H1 (cell line): ENCODE measurements around the gene SPATA21. TPM values are rescaled to one million over a fixed set of nuclear protein-coding genes. Genes with fewer than 3 reads are reported as not detected.

Experiments used
- CTCF ChIA-PET: fragments of 300-600 bp; sonication (Branson Sonifier 250); formaldehyde crosslinking; loops from one replicate; lab custom pipeline; 2021; ENCODE audit not compliant: partially characterized antibody; lab: Charles Lee
- POLR2A ChIA-PET: fragments of 300-600 bp; sonication (Branson Sonifier 250); formaldehyde crosslinking; loops from one replicate; lab custom pipeline; 2021; ENCODE audit warnings: inconsistent platforms; ENCODE audit not compliant: partially characterized antibody; lab: Charles Lee
- DNase-seq, 2 experiments: peaks; one replicate each; pipeline versions ENCODE4 v3.0.0 to v3.0.0-alpha.2; 2010 to 2022; ENCODE audit warnings: low spot score in 2 of 2, low read depth in 1 of 2, mixed read lengths in 1 of 2
- FAIRE-seq: peaks from 2 replicates; lab custom pipeline; 2011; peaks lifted over from hg19 to GRCh38; lab: Jason Lieb, UNC
- H2AFZ ChIP-seq: 2 replicates; pipeline ENCODE4 v1.8.1; 2012; ENCODE audit warnings: low read length, inconsistent platforms
- H2AK5ac ChIP-seq: 2 replicates; pipeline ENCODE4 v1.6.1; 2013; ENCODE audit warnings: low read depth, low read length
- H2BK120ac ChIP-seq: replicated peaks from 2 replicates; pipeline ENCODE3; 2013; ENCODE audit warnings: low read depth, low read length, inconsistent platforms
- H2BK12ac ChIP-seq: 2 replicates; pipeline ENCODE4 v1.6.1; 2013; ENCODE audit warnings: low read depth, low read length
- H2BK15ac ChIP-seq: 2 replicates; pipeline ENCODE4 v1.6.1; 2013; ENCODE audit warnings: low read length
- H2BK20ac ChIP-seq: 2 replicates; pipeline ENCODE4 v1.6.1; 2013; ENCODE audit warnings: low read length
- H2BK5ac ChIP-seq: 2 replicates; pipeline ENCODE4 v1.6.1; 2013; ENCODE audit warnings: low read depth, low read length
- H3K14ac ChIP-seq: 2 replicates; pipeline ENCODE4 v1.6.1; 2013; ENCODE audit warnings: inconsistent platforms; ENCODE audit not compliant: insufficient read length
- H3K18ac ChIP-seq: 2 replicates; pipeline ENCODE4 v1.6.1; 2013; ENCODE audit warnings: low read length; ENCODE audit errors: extremely low read depth
- H3K23ac ChIP-seq: 2 replicates; pipeline ENCODE4 v1.6.1; 2013; ENCODE audit warnings: inconsistent platforms; ENCODE audit not compliant: insufficient read length
- H3K23me2 ChIP-seq: 2 replicates; pipeline ENCODE4 v1.6.1; 2013; ENCODE audit warnings: low read depth, low read length
- H3K27ac ChIP-seq: 2 replicates; pipeline ENCODE4 v1.6.1; 2011; ENCODE audit warnings: low read depth, low read length, inconsistent platforms
- H3K27me3 ChIP-seq, 4 experiments: replicated peaks in 1 of 4; 1 replicate in 1 of 4; 2 replicates in 3 of 4; pipeline versions ENCODE4 v1.6.1 to v1.8.1; 2011 to 2013; ENCODE audit warnings: low read length in 3 of 4, mild to moderate bottlenecking in 3 of 4, inconsistent platforms in 2 of 4, mixed read lengths in 2 of 4, moderate library complexity in 1 of 4; ENCODE audit not compliant: control insufficient read depth in 3 of 4, insufficient read depth in 3 of 4; ENCODE audit errors: extremely low read depth in 1 of 4
- H3K36me3 ChIP-seq, 4 experiments: 2 replicates each; pipeline versions ENCODE4 v1.6.1 to v1.8.1; 2011 to 2013; ENCODE audit warnings: mild to moderate bottlenecking in 4 of 4, low read length in 3 of 4, moderate library complexity in 2 of 4, control low read depth in 1 of 4, inconsistent platforms in 1 of 4; ENCODE audit not compliant: insufficient read depth in 4 of 4, control insufficient read depth in 2 of 4
- H3K4ac ChIP-seq: replicated peaks from 2 replicates; pipeline ENCODE3; 2013; ENCODE audit warnings: low read length, low read depth, mixed read lengths, inconsistent platforms; ENCODE audit not compliant: insufficient read length
- H3K4me1 ChIP-seq, 4 experiments: replicated peaks in 1 of 4; 1 replicate in 1 of 4; 2 replicates in 3 of 4; pipeline versions ENCODE4 v1.6.1 to v1.8.1; 2011 to 2013; ENCODE audit warnings: low read length in 3 of 4, inconsistent platforms in 2 of 4, mixed read lengths in 1 of 4; ENCODE audit not compliant: insufficient read depth in 4 of 4, control insufficient read depth in 3 of 4
- H3K4me2 ChIP-seq, 2 experiments: 2 replicates each; pipeline versions ENCODE4 v1.6.1 to v1.8.1; 2011 to 2013; ENCODE audit warnings: low read depth in 2 of 2, low read length in 2 of 2, control low read depth in 1 of 2, inconsistent platforms in 1 of 2, mild to moderate bottlenecking in 1 of 2; ENCODE audit not compliant: insufficient read depth in 1 of 2
- H3K4me3 ChIP-seq, 4 experiments: fragments of 200-600, 300-600 bp in 1 of 4; sonication (generic), shearing (Covaris generic), sonication (Bioruptor Twin) in 1 of 4; 2 replicates each; pipeline versions ENCODE4 v1.5.1 to v1.8.1; 2011 to 2016; ENCODE audit warnings: low read length in 4 of 4, low read depth in 3 of 4, control low read depth in 2 of 4, inconsistent platforms in 2 of 4, mild to moderate bottlenecking in 2 of 4, mixed read lengths in 1 of 4, moderate library complexity in 1 of 4; ENCODE audit not compliant: insufficient read depth in 2 of 4; ENCODE audit errors: extremely low read depth in 1 of 4
- H3K56ac ChIP-seq: replicated peaks from 2 replicates; pipeline ENCODE3; 2013; ENCODE audit warnings: low read depth, mild to moderate bottlenecking, mixed read lengths, low read length, inconsistent platforms; ENCODE audit not compliant: insufficient read length
- H3K79me1 ChIP-seq: 2 replicates; pipeline ENCODE4 v1.6.1; 2013; ENCODE audit warnings: low read depth, low read length, control low read depth
- H3K79me2 ChIP-seq, 2 experiments: 2 replicates each; pipeline versions ENCODE4 v1.6.1 to v1.8.1; 2012 to 2013; ENCODE audit warnings: low read length in 2 of 2, mild to moderate bottlenecking in 2 of 2, inconsistent platforms in 1 of 2; ENCODE audit not compliant: insufficient read depth in 2 of 2, control insufficient read depth in 1 of 2
- H3K9ac ChIP-seq, 4 experiments: replicated peaks in 1 of 4; 1 replicate in 1 of 4; 2 replicates in 3 of 4; pipeline versions ENCODE4 v1.6.1 to v1.8.1; 2011 to 2013; ENCODE audit warnings: low read depth in 3 of 4, low read length in 3 of 4, control low read depth in 2 of 4, mild to moderate bottlenecking in 2 of 4, moderate library complexity in 2 of 4, inconsistent platforms in 1 of 4; ENCODE audit errors: extremely low read depth in 1 of 4
- H3K9me3 ChIP-seq, 2 experiments: 2 replicates each; pipeline versions ENCODE4 v1.6.1 to v1.8.1; 2012 to 2013; ENCODE audit warnings: mild to moderate bottlenecking in 2 of 2, moderate library complexity in 2 of 2, control low read depth in 1 of 2, inconsistent platforms in 1 of 2, low read depth in 1 of 2, low read length in 1 of 2, mixed read lengths in 1 of 2; ENCODE audit not compliant: insufficient read depth in 2 of 2
- H4K20me1 ChIP-seq, 2 experiments: replicated peaks in 1 of 2; 2 replicates each; pipeline versions ENCODE3 to v1.8.1; 2011 to 2013; ENCODE audit warnings: inconsistent platforms in 2 of 2, low read length in 2 of 2, mild to moderate bottlenecking in 1 of 2; ENCODE audit not compliant: insufficient read depth in 2 of 2, control insufficient read depth in 1 of 2
- H4K5ac ChIP-seq: 2 replicates; pipeline ENCODE4 v1.6.1; 2013; ENCODE audit warnings: low read length, low read depth, mixed read lengths, inconsistent platforms; ENCODE audit not compliant: insufficient read length
- H4K8ac ChIP-seq: 2 replicates; pipeline ENCODE4 v1.8.0; 2013; ENCODE audit warnings: mild to moderate bottlenecking, moderate library complexity, low read length, inconsistent platforms; ENCODE audit not compliant: insufficient read depth; ENCODE audit errors: extremely low read depth
- H4K91ac ChIP-seq: replicated peaks from 2 replicates; pipeline ENCODE3; 2013; ENCODE audit warnings: low read length, mixed read lengths, inconsistent platforms; ENCODE audit not compliant: insufficient read length
- ATF2 ChIP-seq: IDR thresholded peaks from 2 replicates; pipeline ENCODE4 v1.6.1; 2012; ENCODE audit warnings: low read length, inconsistent platforms
- BACH1 ChIP-seq: IDR thresholded peaks from 2 replicates; pipeline ENCODE4 v1.6.1; 2012; ENCODE audit warnings: low read length, improper control_type of control experiment
- BCL11A ChIP-seq, 2 experiments: IDR thresholded peaks; one replicate each; pipeline ENCODE4 v1.6.1; 2011; ENCODE audit warnings: low read depth in 2 of 2, low read length in 2 of 2, mild to moderate bottlenecking in 2 of 2
- CBX8 ChIP-seq: fragments of 300-800, 300-1000 bp; sonication (generic); IDR thresholded peaks from 2 replicates; pipeline ENCODE4 v1.7.1; 2016; ENCODE audit warnings: low read depth, low read length, borderline replicate concordance
- CHD2 ChIP-seq: IDR thresholded peaks from 2 replicates; pipeline ENCODE4 v1.6.1; 2012; ENCODE audit warnings: low read length, improper control_type of control experiment
- EP300 ChIP-seq, 2 experiments: IDR thresholded peaks; 1 replicate in 1 of 2; 2 replicates in 1 of 2; pipeline ENCODE4 v1.6.1; 2011 to 2012; ENCODE audit warnings: low read depth in 2 of 2, low read length in 2 of 2, mild to moderate bottlenecking in 2 of 2, borderline replicate concordance in 1 of 2, inconsistent platforms in 1 of 2, moderate library complexity in 1 of 2
- KDM1A ChIP-seq: fragments of 200-600, 300-600 bp; sonication (generic); IDR thresholded peaks from 2 replicates; pipeline ENCODE4 v1.7.1; 2016; ENCODE audit warnings: mild to moderate bottlenecking, low read length, borderline replicate concordance
- POLR2AphosphoS5 ChIP-seq: IDR thresholded peaks from 2 replicates; pipeline ENCODE4 v1.6.1; 2011; ENCODE audit warnings: low read depth, low read length
- RAD21 ChIP-seq, 2 experiments: IDR thresholded peaks in 1 of 2; conservative IDR thresholded peaks in 1 of 2; 2 replicates each; pipeline ENCODE4 v1.6.1; 2011; ENCODE audit warnings: low read depth in 2 of 2, low read length in 2 of 2, improper control_type of control experiment in 1 of 2, inconsistent platforms in 1 of 2, mild to moderate bottlenecking in 1 of 2, moderate library complexity in 1 of 2
- RXRA ChIP-seq: IDR thresholded peaks from 2 replicates; pipeline ENCODE4 v1.6.1; 2011; ENCODE audit warnings: low read depth, mild to moderate bottlenecking, low read length, moderate library complexity; ENCODE audit not compliant: insufficient read depth
- USF2 ChIP-seq: IDR thresholded peaks from 2 replicates; pipeline ENCODE4 v1.6.1; 2011; ENCODE audit warnings: low read length, improper control_type of control experiment
- WGBS, 2 experiments: shearing (Covaris generic) in 1 of 2; methylation state at CpG; one replicate each; pipeline versions ENCODE4 v1.1.6 to v1.1.7; 2013 to 2015; ENCODE audit warnings: low lambda C conversion rate in 2 of 2, mixed read lengths in 2 of 2, inconsistent platforms in 1 of 2, low coverage in 1 of 2, missing lambda C conversion rate in 1 of 2; ENCODE audit not compliant: insufficient replicate concordance in 2 of 2, insufficient coverage in 1 of 2, insufficient read length in 1 of 2; ENCODE audit errors: extremely low coverage in 1 of 2, missing lambda C conversion rate in 1 of 2; 5-methylcytosine and 5-hydroxymethylcytosine counted together
- polyA plus RNA-seq, 7 experiments: library from polyadenylated mRNA; depleted of rRNA in 3 of 7; stranded (reverse) in 5 of 7; unstranded in 2 of 7; fragments of >200 nt in 5 of 7; fragments of 200-250 nt in 2 of 7; gene quantifications; 1 replicate in 5 of 7; 2 replicates in 1 of 7; 4 replicates in 1 of 7; pipeline versions ENCODE4 v1.2.1 to v1.2.3, GENCODE V29; 2011 to 2013; ENCODE audit warnings: missing spikeins in 2 of 7, mixed read lengths in 2 of 7
- total RNA-seq: library from RNA; stranded (reverse); fragmentation: NEBNext Ultra II Directional; extraction: Animal tissue kit (Norgen Biotek cat#: 25700); gene quantifications from 2 replicates; pipeline ENCODE4 v1.2.1, GENCODE V29; 2021

The SPATA21 gene
- total and polyA plus RNA-seq, 2 of the 8 experiments (the other 6 are each of a cell fraction or from before 2014, with no cell fraction given), result not detected

- POLR2A ChIA-PET, result interaction anchor here (1.2 kb wide), 1 partner anchor 11 kb away, joined by 3 read pairs; no protein-coding TSS in a partner anchor
- no peak overlapping the region for H3K56ac ChIP-seq
- no peak overlapping the region for H2AFZ ChIP-seq
- H2BK12ac ChIP-seq, result no peak overlapping the region
- no peak overlapping the region for H3K14ac ChIP-seq
- no peak overlapping the region for H3K23ac ChIP-seq
- FAIRE-seq (no peak), DNase-seq (no peak)
- no peaks in the 10 kb centered on the region for H4K20me1 ChIP-seq
- no peaks in the 10 kb centered on the region for H3K9me3 ChIP-seq
- no peaks in the 10 kb centered on the region for H3K79me2 ChIP-seq
- no peaks in the 10 kb centered on the region for H3K79me1 ChIP-seq
- H3K4me1 ChIP-seq, result peaks cover 0 to 4% (median 0%) of the 10 kb centered on the region in 4 experiments; a peak in 1 of 7 replicates
- no peak overlapping the region for H4K8ac ChIP-seq
- WGBS, 2 experiments, result 91% methylated on average over 4 of the region's 4 CpGs; no CpG with 5 or more reads in 1 of the 2 experiments
- no peak overlapping the region for H2BK20ac ChIP-seq
- H4K91ac ChIP-seq, result no peak overlapping the region
- no peak overlapping the region for H2BK120ac ChIP-seq
- H3K18ac ChIP-seq, result no peak overlapping the region
- H3K23me2 ChIP-seq, result no peaks in the 10 kb centered on the region
- H3K4me3 ChIP-seq, result no peak overlapping the region
- no peaks in the 10 kb centered on the region for H3K27me3 ChIP-seq
- H3K36me3 ChIP-seq, result no peaks in the 10 kb centered on the region
- no peak overlapping the region for H2AK5ac ChIP-seq
- no peak overlapping the region for H4K5ac ChIP-seq
- no peak overlapping the region for H2BK5ac ChIP-seq
- no peak overlapping the region for H3K9ac ChIP-seq
- no peak overlapping the region for H3K4me2 ChIP-seq
- no peak overlapping the region for H3K27ac ChIP-seq
- H3K4ac ChIP-seq, result no peak overlapping the region
- H2BK15ac ChIP-seq, result no peak overlapping the region
- CTCF ChIA-PET, result interaction anchor here (0.9 to 1.0 kb wide), 2 partner anchors 11 to 32 kb away, joined by 3 read pairs; no protein-coding TSS in a partner anchor
- no peak for TF ChIP-seq ATF2
- no peak for TF ChIP-seq EP300 (IDR thresholded peaks at IDR 0.05; ENCODE audit: borderline replicate concordance in 1 of 2, low read depth in 2 of 2, low read length in 2 of 2)
- TF ChIP-seq POLR2AphosphoS5, result no peak
- no peak for TF ChIP-seq BCL11A (IDR thresholded peaks at IDR 0.05; ENCODE audit: low read depth in 2 of 2, low read length in 2 of 2)
- TF ChIP-seq RAD21 (IDR thresholded peaks at IDR 0.05 in 1 of 2, conservative IDR thresholded peaks at IDR 0.05 in 1 of 2; ENCODE audit: low read depth in 2 of 2, low read length in 2 of 2), result no peak
- TF ChIP-seq BACH1, result no peak
- TF ChIP-seq RXRA, result no peak
- TF ChIP-seq KDM1A, result no peak
- no peak for TF ChIP-seq CHD2
- no peak for TF ChIP-seq CBX8
- no peak for TF ChIP-seq USF2
Observed at GRCh38 chr1:16434007-16434406, 3.2 kb downstream of the SPATA21 start.
